KOPT-K1 (cell line): Measurements from ENCODE around the gene CTNND2.

Experiments used
- H3K27ac ChIP-seq: fragments of 200-600 bp; sonication (generic); 2 replicates; pipeline ENCODE4 v1.5.1; 2016; ENCODE audit warnings: antibody characterized with exemption, mild to moderate bottlenecking, low read depth, low read length; ENCODE audit not compliant: poor library complexity, severe bottlenecking
- H3K36me3 ChIP-seq: fragments of 200-600 bp; sonication (generic); 2 replicates; pipeline ENCODE4 v1.5.1; 2017; ENCODE audit warnings: antibody characterized with exemption, mild to moderate bottlenecking, low read length, moderate library complexity; ENCODE audit not compliant: insufficient read depth
- H3K9me3 ChIP-seq: fragments of 200-600 bp; sonication (generic); 2 replicates; pipeline ENCODE4 v1.5.1; 2017; ENCODE audit warnings: antibody characterized with exemption, low read length, mild to moderate bottlenecking; ENCODE audit not compliant: insufficient read depth, poor library complexity, severe bottlenecking

The CTNND2 gene

GRCh38 chr5:10981932-10982331 lies 922.3 kb downstream of the CTNND2 start:
- no peak overlapping the region for H3K27ac ChIP-seq
- H3K9me3 ChIP-seq, result no peaks in the 10 kb centered on the region
- no peaks in the 10 kb centered on the region for H3K36me3 ChIP-seq

DNA sequence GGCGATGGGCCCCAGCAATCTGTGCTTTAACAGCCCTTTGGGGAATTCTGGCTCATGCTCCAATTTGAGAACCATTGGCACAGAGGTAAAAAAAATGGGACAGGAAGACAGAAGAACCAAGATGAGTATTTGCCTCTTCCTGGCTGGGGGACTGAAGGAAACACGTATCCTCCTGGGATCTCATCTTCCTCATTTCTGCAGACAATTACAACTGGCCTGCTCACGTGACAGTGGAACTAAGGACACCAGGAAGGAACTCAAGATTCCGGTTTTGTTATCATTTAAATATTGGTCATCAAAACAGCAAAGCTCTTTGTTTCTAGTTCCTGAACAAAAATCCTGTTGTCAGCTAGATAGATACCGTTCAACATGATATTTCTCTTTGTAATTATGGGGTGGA lies 927.2 kb downstream of the CTNND2 start:
- H3K36me3 ChIP-seq, result no peaks in the 10 kb centered on the region
- no peaks in the 10 kb centered on the region for H3K9me3 ChIP-seq
- H3K27ac ChIP-seq, result no peak overlapping the region

GRCh38 chr5:10975945-10976344 lies 928.3 kb downstream of the CTNND2 start:
- Histone ChIP-seq H3K27ac (no peak overlapping the region), H3K9me3 (no peaks in the 10 kb centered on the region)

DNA sequence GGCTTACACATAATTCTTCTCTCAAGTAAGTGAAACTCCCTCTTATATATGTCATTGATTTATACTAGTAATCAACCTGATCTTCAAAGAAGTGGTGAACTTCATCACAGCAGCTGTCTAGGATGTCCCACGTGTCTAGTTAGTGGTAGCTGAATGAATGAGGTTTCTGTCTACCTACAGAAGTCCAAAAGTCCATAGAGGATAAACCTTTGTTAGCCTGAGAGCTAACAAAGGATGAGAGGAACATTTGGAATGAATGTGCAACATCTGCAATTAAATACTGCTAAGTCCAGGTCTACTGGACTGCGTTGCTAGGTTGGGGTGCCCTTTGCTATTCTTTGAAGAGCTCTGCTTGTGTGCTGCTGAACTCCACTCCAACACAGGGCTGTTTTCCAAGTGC lies 929.4 kb downstream of the CTNND2 start:
- Histone ChIP-seq H3K27ac (no peak overlapping the region), H3K9me3 (no peaks in the 10 kb centered on the region), H3K36me3 (no peaks in the 10 kb centered on the region)

More at GRCh38 chr5:10975945-10976344, 928.3 kb downstream of the CTNND2 start:
- no peaks in the 10 kb centered on the region for H3K36me3 ChIP-seq

- no peak overlapping the region for H3K27ac ChIP-seq
- H3K36me3 ChIP-seq, result no peaks in the 10 kb centered on the region
- H3K9me3 ChIP-seq, result no peaks in the 10 kb centered on the region
These were observed 930.9 kb downstream of the CTNND2 start for GRCh38 chr5:10973316-10973715.

GRCh38 chr5:10969684-10970180 lies 934.5 kb downstream of the CTNND2 start:
- no peaks in the 10 kb centered on the region for H3K36me3 ChIP-seq
- H3K27ac ChIP-seq, result no peak overlapping the region
- no peaks in the 10 kb centered on the region for H3K9me3 ChIP-seq

- no peak overlapping the region for H3K27ac ChIP-seq
- no peaks in the 10 kb centered on the region for H3K36me3 ChIP-seq
- H3K9me3 ChIP-seq, result no peaks in the 10 kb centered on the region
These were observed 939.4 kb downstream of the CTNND2 start for GRCh38 chr5:10964806-10965205.

- Histone ChIP-seq H3K36me3 (no peaks in the 10 kb centered on the region), H3K27ac (no peak overlapping the region)
These were observed 945.5 kb downstream of the CTNND2 start for GRCh38 chr5:10958728-10959127.

GRCh38 chr5:10949856-10950630 lies 954.2 kb downstream of the CTNND2 start:
- Histone ChIP-seq H3K9me3 (no peaks in the 10 kb centered on the region), H3K36me3 (no peaks in the 10 kb centered on the region), H3K27ac (no peak overlapping the region)

More at GRCh38 chr5:10958728-10959127, 945.5 kb downstream of the CTNND2 start:
- H3K9me3 ChIP-seq, result peaks cover 10% of the 10 kb centered on the region

DNA sequence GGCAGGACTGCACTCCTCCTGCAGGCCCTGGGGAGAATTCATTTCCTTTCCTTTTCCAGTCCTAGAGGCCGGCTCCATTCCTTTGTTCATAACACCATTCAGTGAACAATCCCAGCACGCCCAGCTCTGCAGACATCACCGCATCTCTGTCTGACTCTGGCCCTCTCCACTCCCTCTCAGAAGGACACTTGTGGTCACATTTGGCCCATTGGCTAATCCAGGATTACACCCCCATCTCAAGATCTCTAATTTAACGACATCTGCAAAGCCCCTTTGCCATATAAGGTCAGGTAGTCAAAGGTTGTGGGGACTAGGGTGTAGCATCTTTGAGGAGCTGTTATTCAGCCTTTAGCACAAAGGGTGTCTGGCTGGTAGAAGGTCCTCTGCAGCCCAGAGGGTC lies 958.2 kb downstream of the CTNND2 start:
- Histone ChIP-seq H3K27ac (no peak overlapping the region), H3K36me3 (no peaks in the 10 kb centered on the region), H3K9me3 (no peaks in the 10 kb centered on the region)

DNA sequence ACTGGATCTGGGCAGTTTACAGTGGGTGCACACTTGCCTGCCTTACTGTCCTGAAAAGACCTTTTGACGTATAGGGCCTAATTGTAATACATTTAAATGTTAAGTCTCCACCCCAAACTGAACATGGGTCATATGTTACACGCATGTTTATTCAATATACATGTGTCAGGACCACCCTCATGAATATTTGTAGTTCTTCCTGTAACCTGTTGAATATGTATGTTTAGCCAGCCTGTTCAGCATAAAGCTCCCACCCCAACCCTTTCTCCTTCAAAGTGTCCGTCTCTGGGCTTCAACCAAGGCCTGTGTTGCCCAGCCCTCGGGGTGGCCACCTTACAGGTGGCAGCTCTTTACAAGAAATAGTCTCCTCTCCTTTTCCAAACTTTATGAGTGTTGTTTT lies 962.3 kb downstream of the CTNND2 start:
- Histone ChIP-seq H3K27ac (no peak overlapping the region), H3K36me3 (no peaks in the 10 kb centered on the region), H3K9me3 (no peaks in the 10 kb centered on the region)

DNA sequence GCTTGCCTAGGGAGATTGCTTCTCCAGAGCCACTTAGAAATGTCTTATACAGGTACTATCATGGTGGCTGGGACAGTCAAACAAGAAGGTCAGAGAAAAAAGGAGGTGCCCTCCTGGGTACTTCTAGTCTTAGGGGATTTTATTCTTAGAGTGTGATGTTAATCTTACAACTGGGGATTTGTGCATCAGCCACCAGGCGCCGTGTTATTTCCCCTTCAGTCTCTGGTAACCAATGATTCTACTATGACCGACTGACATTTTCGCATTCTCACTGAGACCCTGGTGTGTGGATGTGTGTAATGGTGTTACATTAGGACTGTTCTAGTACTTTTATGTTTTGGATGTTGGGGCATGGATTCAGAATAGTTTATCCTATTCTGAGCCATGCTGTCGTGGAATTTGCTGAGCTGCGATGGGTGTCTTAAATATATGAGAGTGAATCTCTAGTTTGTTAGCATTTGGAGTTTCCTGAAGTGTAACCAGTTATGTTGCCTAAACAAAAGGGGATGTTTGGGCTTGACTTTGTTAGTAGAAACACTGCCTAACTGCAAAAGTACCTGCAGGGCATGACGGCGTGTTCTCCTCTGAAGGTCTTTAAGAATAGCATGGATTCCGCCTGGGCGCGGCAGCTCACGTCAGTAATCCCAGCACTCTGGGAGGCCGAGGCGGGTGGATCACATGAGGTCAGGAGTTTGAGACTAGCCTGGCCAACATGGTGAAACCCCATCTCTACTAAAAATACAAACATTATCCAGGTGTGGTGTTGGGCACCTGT lies 968.0 kb downstream of the CTNND2 start:
- no peak overlapping the region for H3K27ac ChIP-seq

GRCh38 chr5:10935536-10935935 lies 968.7 kb downstream of the CTNND2 start:
- Histone ChIP-seq H3K27ac (no peak overlapping the region), H3K36me3 (no peaks in the 10 kb centered on the region), H3K9me3 (no peaks in the 10 kb centered on the region)

More for the DNA sequence above, 968.0 kb downstream of the CTNND2 start:
- H3K36me3 ChIP-seq, result no peaks in the 10 kb centered on the region
- no peaks in the 10 kb centered on the region for H3K9me3 ChIP-seq

GRCh38 chr5:10934783-10935355 lies 969.4 kb downstream of the CTNND2 start:
- H3K27ac ChIP-seq, result no peak overlapping the region
- peaks cover 3% of the 10 kb centered on the region for H3K9me3 ChIP-seq
- no peaks in the 10 kb centered on the region for H3K36me3 ChIP-seq

DNA sequence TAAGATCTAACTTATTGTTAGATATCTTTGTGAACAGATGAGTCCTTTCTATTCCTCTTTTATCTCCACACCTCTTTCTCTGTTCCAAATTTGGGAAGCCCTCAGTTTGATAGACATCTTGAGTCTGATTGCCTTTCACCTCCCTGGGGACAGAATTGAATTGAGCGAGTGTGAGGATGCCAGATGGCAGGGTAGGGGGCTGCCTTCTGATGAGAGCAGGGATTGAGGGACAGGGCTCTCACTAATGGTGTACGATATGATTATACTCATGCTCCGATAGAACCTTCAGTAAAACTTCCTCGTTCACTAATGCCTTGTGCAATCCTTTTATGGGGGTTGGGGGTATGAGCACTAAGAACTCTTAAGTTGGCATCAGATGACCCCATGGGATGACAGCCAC lies 971.1 kb downstream of the CTNND2 start:
- H3K36me3 ChIP-seq, result no peaks in the 10 kb centered on the region
- H3K27ac ChIP-seq, result no peak overlapping the region
- peaks cover 9% of the 10 kb centered on the region for H3K9me3 ChIP-seq
